KBM-7 (cell line): Measurements from ENCODE around the gene OGDH.

Source experiments
- DNase-seq: peaks from one replicate; pipeline ENCODE4 v3.0.0-alpha.2; 2015
- in situ Hi-C: fragments of 300-500 bp; cut with MboI; formaldehyde crosslinking; loops from 2 replicates; pipeline ENCODE4 v1.14.3; 2020; ENCODE audit warnings: low sequenced_read_pairs, low pct_unique_long_range_greater_than_20kb, mixed read lengths

Gene OGDH

DNA sequence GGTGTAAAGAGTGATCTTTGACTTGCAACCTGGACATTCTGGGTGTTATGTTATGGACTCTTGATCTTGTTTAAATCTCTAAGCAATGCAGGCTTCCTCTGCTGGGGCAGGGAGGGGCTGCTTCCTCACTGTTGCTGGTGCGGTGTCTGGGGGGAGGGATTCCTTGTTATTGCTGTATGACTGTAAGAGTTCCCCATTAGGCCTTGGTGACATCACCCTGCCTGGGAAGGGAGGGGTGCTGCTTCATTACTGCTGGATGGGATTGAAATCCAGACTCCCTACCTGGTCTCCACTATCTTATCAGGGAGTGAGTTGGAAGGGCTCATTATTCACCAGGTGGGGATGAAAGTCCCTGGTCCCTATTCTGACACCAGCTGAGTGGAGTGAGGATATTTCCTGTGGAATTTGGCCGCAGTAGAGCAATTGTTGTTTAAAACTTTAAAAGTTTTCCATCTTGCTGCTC is 8.8 kb downstream of the OGDH start:
- in situ Hi-C loops: no loop called here
- peak; percentile 51 for DNase-seq

DNA sequence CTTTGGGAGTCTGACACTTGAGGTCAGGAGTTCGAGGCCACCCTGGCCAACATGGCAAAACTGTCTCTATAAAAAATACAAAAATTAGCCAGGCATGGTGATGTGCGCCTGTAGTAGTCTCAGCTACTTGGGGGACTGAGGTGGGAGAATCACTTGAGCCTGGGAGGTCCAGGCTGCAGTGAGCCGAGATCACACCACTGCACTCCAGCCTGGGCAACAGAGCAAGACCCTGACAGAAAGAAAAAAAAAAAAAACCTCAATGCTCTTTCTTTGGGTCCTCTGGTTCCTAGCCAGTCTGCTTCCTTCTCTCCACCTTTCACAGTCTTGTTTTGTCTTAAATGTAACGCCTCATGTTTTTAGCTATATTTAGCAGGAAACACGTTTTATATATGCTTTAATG is 9.4 kb downstream of the OGDH start:
- in situ Hi-C loops: no loop called here
- DNase-seq: no peak

DNA sequence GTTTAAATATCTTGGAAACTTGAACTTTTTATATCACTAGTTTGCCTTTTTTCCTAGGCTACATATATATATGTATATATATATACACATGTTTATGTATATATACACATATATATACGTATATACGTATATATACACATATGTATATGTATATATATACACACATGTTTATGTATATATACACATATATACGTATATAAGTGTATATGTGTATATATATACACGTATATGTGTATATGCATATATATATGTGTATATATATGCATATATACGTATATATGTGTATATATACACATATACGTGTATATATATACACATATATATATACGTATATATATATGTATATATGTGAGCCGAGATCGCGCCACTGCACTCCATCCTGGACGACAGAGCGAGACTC is 10.1 kb downstream of the OGDH start:
- in situ Hi-C loops: no loop called here
- no peak for DNase-seq

GRCh38 chr7:44617225-44617890 is 10.9 kb downstream of the OGDH start:
- no peak for DNase-seq
- in situ Hi-C loops: no loop called here

- in situ Hi-C loops: no loop called here
- DNase-seq: no peak
These were observed 11.6 kb downstream of the OGDH start for GRCh38 chr7:44618045-44618444.

- in situ Hi-C loops: no loop called here
These were observed 12.3 kb downstream of the OGDH start for GRCh38 chr7:44618753-44619152.

DNA sequence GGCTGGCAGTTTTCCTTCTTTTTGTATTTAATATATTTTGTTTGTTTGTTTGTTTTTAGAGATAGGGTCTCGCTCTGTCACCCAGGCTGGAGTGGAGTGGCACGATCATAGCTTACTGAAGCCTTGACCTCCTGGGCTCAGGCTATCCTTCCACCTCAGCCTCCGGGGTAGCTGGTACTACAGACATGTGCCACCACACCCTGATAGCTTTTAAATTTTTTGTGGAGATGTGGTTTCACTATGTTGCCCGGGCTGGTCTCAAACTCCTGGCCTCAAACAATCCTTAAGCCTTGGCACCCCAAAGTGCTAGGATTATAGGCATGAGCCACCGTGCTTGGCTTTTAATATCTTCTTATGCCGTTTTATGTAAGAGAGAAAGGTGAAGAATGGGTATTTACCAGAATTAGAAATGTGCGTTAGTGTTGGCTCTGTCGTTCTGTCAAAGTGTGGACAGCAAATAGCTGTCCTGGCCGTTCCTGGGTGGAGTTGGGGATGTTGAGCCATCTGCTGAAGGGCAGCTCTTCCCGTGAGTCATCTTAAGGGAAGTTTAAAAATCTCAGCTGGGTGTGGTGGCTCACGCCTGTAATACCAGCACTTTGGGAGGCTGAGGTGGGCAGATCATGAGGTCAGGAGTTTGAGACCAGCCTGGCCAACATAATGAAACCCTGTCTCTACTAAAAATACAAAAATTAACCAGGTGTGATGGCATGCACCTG is 14.8 kb downstream of the OGDH start:
- DNase-seq: no peak
- in situ Hi-C loops: no loop called here

More at GRCh38 chr7:44618753-44619152, 12.3 kb downstream of the OGDH start:
- DNase-seq: no peak

DNA sequence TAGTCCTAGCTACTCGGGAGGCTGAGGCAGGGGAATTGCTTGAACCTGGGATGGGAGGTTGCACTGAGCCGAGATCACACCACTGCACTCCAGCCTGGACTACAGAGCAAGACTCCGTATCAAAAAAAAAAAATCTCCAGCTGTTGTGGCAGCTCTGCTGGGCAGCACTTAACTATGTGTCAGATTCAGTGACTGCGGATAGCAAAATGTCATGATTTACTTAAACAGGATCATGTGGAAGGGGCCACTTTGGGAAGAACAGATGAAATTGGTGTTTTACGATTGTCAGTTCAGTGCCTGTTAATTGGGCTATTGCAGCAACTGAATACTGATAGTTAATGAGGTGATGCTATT is 15.3 kb downstream of the OGDH start:
- in situ Hi-C loops: no loop called here
- no peak for DNase-seq

- in situ Hi-C loops: no loop called here
- no peak for DNase-seq
These were observed 16.1 kb downstream of the OGDH start for GRCh38 chr7:44622342-44623151.

GRCh38 chr7:44624318-44624717 is 17.9 kb downstream of the OGDH start:
- in situ Hi-C loops: no loop called here
- DNase-seq: no peak

DNA sequence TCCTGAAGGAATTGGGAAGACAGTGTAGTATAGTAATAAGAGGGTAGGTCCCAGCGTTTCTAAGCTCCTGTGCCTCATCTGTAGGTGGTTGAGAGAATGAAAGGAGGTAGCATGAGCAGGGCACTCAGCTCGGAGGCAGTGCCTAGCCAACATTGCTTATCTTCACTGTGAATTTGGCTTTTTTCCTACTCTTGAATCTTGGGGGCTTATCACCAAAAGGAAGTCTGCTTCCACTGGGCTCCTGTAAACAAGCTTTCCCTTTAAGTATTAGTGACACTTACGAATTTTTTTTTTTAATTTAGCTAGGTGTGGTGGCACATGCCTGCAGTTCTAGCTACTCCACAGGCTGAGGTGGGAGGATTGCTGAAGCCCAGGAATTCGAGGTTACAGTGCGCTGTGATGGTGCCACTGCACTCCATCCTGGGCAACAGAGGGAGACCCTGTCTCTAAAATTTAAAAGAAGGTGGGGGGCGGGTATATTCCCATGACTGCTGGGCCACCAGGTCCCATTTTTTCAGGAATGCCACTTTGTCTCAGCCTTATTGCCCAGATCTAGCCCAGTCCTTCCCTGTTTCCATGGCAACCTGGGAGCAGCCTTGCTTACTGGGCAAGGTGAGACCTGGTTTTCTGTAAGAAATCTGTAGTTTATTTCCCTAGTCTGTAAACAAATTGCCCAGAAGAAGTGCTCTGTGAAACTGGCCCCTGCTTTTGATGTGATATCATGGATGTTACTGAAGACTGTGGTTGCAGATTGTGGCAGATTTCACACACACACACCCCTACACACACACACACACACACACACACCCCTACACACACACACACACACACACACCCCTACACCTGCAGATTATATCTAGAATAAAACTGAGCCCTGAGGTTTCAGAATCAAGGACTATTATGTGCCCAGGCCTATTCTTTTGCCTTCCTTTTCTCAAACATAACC is 19.4 kb downstream of the OGDH start:
- DNase-seq: no peak
- in situ Hi-C loops: no loop called here

DNA sequence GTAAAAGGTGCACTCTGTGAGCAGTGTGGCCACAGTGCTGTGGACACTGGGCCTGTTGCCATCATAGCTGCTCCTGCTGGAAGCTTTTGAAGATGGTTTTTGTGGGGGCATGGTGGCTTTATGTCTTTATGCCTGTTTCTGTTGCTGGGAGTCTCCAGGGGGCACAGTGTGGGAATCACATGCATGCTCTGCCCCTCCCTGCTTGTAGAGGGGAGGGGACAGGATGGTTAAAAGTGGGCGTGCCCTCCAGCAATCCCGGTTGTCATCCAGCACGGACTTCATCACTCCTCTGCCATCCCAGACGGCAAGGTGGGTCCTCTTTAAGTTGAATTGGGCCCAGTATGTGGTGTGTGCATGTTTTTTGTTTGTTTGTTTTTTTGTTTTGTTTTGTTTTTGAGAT is 20.2 kb downstream of the OGDH start:
- in situ Hi-C loops: no loop called here
- no peak for DNase-seq

DNA sequence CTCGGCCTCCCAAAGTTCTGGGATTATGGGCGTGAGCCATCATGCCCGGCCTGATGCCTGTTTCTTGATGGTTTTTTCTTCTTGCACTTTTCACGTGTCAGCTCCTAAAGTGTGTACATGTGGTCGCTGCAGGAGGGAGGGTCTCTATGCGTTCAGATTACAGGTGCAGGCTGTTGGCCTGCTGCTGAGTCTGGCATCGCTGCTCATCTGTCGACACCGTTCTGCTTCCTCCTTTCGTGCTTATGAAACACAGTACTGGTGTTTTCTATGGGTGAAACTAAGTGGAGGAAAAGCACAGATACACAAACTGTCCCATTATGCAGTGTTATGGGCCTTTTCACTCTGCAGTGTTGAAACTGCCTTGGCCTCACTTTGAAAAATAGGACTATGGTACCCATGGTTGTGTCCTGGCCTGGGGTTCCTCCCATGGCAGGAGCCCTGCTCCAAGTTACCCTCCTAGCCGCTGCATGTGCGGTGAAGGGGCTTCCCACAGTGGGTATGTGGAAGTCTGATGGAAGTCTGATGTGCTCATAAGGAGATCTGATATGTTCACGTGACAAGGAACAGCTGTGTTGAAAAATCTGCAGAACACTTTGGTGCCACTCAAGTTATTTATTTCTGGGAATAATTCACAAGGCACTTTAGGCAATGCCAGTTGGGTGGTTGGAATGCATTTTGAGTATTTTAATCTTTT is 23.5 kb downstream of the OGDH start:
- no peak for DNase-seq
- in situ Hi-C loops: no loop called here

GRCh38 chr7:44630792-44631457 is 24.5 kb downstream of the OGDH start:
- no peak for DNase-seq
- in situ Hi-C loops: no loop called here

- no peak for DNase-seq
- in situ Hi-C loops: no loop called here
These were observed 25.2 kb downstream of the OGDH start for GRCh38 chr7:44631458-44632115.

DNA sequence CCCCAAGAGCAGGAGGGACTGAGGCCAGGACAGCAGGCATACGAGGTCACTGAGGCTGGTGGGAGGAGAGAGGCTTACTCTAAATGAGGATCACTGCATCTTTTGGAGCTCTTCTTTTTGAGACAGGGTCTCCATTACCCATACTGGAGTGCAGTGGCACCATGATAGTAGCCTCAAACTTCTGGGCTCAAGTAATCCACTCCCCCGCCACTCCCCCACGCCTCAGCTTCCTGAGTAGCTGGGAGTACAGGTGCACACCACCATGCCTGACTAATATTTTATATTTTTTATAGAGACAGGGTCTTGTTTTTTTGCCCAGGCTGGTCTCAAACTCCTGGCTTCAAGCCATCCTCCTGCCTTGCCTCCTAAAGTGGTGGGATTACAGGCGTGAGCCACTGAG is 25.8 kb downstream of the OGDH start:
- DNase-seq: no peak
- in situ Hi-C loops: no loop called here

DNA sequence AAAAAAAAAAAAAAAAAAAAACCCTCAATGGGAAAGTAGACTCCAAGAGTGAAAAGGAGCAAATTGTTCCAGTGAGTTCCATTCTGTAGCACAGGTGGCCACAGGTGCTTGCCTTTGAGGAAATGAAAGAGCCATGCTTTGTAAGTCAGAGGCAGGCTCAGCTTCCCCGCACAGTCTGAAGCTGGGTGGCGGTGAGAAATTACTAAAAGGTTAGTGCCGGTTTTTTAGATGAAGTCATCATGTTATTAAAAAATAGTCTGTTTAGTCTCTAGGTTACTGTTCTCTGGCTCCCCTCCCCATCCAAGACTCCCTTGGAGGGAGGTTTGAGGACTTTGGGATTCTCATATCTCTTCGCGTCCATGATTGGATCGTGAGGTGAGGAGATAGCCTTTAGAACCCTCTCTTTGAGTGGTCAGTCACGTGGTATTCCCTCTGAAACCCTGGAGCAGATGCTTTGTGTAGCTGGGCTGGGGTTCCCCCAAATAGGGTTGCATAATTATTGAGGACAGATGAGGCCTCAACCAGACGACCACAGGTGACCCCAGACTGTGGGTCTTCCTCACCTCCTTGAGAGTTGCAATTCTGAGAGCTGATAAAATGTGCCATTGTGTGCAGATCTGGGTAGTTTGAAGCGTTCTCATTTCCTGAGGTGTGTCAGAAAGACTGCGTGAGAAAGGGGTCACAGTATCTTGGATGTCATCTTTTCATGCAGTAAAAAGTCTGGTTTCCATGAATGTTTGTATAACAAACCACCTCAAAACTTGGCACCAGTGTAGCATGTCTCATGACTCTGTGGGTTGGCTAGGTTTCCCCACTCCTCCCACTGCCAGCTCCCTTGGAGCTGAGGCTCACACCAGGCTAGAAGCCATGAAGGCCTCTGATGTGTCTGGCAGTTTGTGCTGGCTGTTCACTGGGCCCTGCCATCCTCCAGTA is 27.1 kb downstream of the OGDH start:
- no peak for DNase-seq

More for the DNA sequence above, 27.1 kb downstream of the OGDH start:
- in situ Hi-C loops: no loop called here
